OCI-LY1 (cell line): ENCODE results near the gene LMF1.

Source experiments
- CTCF ChIP-seq: fragments of 200-600 bp; sonication (generic), shearing (Covaris generic); IDR thresholded peaks from 2 replicates; pipeline ENCODE4 v1.5.1; 2017; ENCODE audit warnings: mild to moderate bottlenecking, antibody characterized with exemption, low read length, moderate library complexity, mixed read lengths
- EZH2 ChIP-seq: fragments of 200-600 bp; sonication (generic), shearing (Covaris generic); IDR thresholded peaks from 2 replicates; pipeline ENCODE4 v1.8.0; 2017; ENCODE audit warnings: borderline replicate concordance, mixed run types, mild to moderate bottlenecking, antibody characterized with exemption, low read length, moderate library complexity, mixed read lengths

GRCh38 chr16:821751-822150 is 149.0 kb downstream of the LMF1 start:
- TF ChIP-seq CTCF (no peak), EZH2 (no peak)
